Measurements from ENCODE around the gene EPHB6.

EPHB6 gene

DNA sequence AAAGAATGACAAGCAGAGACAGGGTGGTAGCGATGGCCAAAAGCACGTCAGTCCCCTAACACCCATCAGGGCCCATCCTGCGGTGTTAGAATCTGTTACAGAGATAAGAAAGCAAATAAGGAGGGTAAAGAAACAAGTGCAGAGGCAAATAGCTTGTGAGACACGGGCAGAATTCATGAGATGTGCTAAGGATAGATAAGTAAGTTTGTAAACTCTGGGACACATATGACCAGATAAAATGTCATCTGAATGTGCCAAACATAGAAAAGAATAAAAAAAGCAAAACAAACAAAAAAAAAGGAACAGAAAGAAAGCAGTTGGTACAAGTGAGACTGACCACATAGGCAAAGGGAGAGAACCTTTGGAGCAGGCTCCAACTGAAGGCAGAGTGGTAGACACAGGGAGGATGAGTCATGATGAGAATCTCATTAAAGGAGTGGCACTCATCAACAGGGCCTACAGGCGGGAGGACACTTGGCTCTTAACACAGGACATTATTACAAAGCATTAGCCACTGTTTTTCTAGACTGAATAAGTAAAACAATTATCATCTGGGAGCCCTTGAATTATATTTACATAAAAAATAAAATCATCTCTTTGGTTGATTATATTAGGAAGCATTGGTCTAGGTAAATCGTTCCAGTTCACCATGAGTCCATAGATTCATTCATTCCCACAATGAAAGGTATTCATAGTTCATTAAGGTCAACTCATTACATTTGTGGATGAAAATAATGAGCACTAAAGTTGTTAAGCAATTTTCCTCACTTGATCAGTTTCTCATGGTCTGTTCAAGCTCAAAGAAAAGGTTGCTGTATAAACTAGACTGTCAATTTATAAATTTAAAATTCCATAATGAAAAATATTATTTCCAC, 21.5 kb upstream of the EPHB6 start:
- no peak for DNase-seq

DNA sequence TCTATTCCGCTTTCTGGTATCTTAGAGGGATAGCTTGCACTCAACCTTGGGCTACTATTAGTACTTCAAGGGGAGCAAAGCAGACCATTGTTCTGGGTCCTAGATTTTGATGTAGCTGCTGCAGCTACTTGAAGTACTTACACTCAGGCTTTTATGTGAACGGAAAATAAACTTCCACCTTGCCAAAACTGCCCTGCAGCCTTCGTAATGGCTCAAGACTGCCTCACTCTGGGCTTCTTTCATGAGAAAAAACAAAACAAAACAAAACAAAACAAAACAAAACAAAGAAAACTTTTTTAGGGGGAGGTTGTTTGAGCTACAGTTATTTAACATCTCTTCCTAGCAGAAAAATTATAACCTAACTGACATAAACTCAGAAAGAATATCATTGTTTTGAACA, 19.4 kb upstream of the EPHB6 start:
- no peak for DNase-seq

DNA sequence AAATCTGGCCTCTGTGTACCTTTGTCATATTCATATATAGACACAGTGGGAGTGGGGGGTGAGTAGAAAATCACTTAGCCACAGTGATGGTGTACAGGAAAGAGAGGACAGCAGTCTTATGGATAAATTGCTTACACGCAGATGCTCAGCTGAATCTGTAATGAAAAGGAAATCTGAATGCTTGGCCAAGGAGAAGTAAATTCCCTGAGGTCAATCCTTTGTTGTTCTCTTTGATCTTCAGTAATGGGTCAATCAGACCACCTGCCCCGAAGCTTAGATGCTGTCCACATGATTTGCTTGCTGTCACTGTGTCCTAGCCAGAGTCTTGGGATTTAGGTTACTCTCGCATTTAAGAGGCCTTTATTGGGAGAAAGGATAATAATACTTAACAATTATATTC, 18.4 kb upstream of the EPHB6 start:
- DNase-seq, result no peak

DNA sequence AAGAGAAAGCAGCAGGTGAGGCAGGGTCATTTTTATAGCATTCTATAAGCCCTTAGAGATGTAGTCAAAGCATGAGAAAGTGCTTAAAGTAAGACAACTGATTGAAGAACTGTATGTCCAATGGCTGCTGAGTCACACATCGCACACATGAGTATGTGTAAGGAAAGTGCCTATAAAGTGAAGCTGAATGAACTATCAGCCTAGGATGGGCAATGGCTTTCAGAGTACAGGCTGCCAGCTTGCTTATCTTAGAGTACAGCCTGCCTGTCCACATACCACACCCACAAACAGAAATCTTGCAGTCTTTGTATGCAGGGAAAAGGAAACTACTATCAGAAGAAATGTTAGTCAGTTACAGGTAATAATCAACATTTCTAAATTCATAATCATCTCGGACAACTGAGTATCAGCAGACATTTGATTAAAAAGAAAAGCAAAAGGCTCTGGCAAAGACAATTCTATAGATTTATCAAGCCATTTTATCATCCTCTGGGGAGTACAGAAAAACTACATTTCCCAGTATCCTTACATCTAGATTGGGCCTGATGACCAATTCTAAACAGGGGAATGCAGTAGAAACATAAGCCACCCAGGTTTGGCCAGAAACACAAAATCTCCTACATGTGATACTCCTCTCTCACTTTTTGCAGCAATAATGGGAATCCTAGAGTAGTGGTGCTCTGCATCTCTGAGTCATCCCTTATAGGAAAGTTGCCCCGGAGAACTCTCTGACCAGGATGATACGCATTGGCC, 16.2 kb upstream of the EPHB6 start:
- DNase-seq, result no peak

DNA sequence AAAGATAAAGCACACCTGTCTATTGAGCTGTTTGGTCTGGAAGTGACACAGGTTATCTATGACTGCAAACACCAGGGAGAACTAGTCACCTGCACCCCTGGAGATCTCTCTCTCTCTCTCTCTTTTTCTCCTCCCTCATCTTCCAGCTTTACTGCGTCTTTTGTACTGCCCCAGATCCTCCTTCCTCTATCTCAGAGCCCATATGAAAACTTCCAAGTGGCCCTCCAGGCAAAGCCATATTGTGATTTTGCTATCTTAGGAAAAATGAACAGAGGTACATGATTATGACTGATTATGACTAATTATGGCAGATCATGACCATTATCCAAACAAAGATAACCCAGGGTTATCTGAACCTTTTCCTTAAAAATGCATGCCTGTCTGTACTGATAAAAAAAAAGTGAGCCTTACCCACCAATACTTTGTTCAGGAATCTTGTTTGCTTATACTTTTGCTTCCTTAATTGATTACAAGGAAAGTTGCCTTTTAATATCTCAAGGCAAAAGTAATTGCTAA, 12.6 kb upstream of the EPHB6 start:
- no peak for DNase-seq

DNA sequence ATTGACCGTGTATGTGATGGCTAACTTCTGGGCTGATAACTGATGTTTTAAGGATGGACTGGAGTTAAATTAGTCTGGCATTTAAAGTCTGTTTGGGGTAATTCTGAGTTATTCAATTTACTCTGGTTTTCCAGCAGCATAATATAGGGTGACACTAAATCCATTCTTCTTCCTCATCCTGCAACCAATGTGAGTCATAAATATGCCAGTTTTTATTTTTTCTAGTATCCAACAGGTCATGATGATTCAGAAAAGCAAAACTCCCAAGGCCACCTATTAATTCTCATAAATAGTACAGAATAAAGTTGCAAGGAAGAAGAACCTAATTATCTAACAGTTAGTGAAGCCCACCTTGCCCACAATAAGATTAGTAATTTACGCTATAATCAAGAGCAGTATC, 7.5 kb upstream of the EPHB6 start:
- no peak for DNase-seq

DNA sequence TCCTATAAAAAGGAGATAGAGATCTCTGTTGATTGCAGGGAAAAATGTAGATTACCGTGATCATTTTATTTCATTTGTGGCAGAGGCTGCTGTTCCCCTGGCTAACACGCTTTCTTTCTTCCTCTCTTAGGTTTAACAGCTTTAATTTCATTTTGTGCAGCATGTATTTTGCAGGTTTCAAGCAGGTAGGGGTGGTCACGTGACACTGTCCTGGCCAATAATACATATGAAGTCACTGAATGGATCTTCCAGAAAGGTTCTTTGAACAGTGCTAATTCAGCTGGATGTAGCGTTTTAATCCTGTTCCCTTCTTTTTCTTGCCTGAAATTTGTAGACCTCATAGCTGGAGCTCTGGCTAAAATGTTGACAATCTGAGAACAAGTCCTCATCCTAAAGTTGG, 3.6 kb upstream of the EPHB6 start:
- DNase-seq, result no peak

DNA sequence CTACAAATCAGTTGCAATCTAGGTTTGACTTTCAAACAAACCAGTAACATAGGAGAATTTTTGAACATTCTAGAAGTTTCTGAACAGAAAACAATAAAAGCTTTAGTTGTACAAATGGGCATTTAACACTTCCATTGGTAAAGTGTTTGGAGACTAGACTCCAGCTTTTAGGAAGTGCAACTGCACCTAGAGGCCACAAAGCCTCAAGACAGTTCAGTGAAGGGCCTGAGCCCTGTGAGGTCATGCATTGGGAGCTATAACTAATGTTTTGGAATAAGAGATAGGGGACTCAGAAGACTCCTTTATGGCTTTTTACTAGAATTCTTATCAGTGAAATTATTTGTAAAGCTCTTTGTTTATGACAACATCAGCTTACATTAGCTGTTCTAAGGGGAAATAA, 3.0 kb upstream of the EPHB6 start:
- DNase-seq, result no peak

DNA sequence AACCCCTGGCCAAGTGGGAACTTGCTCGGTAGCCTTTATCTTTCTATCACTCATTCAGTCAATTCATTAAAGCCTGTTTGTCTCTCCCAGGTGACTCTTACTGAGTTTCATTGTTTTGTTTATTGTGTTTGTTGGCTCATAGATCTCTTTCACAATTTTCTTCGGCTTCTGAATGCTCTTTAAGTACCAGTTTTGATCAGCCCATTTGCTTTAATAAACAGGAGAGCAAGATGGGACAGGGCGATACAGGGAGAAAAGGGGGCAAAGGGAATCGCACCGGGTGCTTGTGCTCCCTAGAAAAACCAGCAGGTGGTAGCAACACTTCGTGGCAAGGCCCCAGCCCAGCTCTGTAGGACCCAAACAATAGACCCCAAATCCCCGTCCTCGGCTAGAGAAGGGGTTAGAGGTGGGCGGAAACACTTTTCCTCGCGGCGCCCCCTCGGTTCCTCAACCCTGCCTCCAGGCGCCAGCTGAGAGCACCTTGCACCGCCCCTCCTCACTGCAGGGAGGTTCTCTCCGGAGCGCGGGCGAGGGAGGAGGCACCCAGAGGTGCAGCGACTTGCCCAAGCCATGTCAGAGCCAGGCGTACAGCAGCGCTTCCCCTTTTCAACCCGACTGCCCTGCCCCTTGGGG, 1.0 kb upstream of the EPHB6 start:
- DNase-seq, result peak; percentile 48

DNA sequence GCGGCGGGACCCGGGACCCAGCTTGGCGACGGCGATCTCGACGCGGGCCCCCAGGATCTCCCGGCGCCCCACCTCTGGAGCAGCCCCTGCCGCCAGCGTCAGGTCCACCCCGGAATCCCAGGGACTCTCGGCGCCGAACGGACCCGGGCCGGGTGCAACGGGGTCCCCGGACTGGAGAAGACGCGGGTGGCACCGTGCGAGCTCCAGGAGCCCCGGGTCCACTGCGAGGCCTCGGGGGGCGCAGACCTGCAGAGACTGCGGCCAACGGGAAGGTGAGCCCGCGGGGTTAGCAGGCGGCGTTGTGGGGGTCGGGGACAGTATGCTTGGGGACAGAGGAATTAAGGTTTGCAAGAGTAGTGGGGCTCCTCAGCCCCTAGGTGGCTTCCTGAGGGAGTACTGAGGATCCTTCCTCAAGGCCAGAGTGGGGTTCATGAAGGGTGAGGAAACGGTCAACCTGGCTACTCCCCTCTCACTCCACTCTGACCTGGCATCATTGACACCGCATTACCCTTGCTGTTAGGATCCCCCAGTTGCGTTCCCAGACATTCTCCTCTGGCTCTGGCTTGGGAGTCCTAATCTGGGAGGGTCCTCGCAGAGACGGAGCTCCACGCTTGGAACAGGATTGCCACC, 353 bp downstream of the EPHB6 start:
- DNase-seq, result no peak

DNA sequence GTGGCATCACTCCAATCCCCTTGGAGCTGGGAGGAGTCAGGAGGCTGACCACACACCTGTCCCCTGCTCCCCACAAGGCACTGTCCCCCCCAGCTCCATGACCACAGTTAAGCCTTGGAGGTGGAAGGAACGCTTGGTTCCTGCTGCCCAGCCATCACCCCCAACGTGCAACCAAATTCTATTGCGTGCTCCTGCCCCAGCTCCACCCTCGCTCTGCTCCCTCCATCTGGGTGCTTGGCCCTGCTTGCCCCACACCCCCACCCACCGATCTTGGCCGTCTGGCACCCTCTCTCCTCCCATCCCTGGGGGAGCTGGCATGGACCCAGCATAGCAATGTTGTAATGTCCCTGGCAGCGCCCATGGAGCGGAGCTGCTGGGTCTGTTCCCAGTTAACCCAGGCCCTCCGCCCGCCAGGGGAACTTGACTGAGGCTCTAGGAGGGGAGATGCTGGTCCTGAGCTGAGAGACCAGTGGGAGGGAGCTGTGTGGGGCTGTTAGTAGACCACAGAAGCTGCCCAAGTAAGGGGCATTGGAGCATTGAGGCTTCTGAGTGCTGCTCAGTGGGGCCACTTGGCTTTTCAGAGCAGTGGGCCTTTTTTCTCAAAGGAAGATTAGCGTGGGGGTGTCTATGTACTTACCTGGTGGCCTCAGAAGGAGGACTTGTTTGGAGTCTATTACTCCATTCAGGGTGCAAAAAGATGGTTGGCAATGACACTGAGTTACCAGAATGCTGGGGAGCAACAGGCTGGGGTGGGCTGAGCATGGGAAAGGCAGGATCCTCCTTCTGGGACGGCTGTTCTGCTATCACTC, 1.1 kb downstream of the EPHB6 start:
- DNase-seq, result no peak

DNA sequence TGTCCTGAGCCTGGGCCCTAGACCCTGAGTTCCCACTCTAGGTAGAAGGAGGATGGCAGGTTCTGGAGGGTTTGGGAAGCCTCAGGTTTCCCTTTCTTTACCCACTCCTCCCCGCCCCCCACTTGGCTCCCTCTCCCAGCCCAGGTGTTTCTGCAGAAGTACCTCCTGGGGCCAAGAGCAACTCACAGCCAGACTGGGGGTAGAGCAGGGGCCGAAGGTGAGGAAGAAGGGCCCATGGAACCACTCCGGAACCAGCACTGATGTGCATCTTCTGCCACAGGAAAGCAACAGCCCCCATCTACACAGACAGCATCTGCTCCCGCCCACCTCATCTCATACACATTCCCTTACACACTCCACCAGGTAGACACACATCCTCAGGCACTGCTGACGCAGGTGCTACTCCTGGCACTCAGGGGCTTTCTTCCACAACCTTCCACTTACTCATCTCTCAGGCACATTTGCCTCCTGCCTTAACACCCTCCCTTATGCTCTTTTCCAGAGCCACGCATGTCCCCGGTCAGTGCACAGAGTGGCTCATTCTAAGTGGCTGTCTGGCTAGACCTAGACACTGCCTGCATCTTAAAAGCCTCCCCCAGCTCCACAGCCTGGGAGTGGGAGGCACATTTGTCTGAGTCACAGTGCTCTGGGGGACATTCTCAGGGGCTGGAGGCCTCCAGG, 1.8 kb downstream of the EPHB6 start:
- no peak for DNase-seq

DNA sequence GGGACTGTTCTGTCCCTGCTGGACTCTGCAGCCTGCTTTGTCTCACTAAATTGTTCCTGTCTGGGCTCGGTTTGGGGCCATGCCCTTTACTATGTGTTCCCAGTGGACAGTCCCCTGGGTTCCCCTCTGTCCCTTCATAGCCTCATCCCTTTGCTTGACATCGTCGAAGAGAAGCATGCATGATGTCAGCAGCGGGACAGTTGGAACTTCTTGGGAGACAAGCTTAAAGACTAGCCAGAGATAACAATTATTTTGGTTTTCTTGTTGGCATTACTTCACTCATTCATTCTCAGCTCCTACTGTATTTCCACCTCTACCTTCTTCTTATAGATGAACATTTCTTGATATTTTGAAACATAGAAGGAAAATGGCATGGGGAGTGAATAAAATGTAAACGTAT, 2.7 kb downstream of the EPHB6 start:
- DNase-seq, result no peak

DNA sequence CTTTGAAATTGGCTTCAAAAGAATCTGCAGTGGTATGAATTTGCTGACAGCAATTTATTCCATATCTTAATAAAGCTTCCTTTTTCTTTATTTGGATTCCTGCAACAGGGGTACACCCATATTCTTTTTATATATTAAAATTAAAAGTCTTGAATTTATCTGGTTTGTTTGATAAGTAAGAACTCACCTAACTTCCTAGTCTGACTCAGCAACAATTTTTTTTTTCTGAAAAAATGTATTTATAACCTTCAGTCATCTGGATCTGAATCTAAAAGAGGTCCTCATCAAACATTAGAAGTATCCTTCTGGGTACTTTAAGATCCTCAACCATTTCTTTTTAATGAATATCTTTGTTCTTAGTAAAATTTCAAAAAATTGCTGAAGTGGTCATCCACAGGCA, 4.5 kb downstream of the EPHB6 start:
- no peak for DNase-seq

DNA sequence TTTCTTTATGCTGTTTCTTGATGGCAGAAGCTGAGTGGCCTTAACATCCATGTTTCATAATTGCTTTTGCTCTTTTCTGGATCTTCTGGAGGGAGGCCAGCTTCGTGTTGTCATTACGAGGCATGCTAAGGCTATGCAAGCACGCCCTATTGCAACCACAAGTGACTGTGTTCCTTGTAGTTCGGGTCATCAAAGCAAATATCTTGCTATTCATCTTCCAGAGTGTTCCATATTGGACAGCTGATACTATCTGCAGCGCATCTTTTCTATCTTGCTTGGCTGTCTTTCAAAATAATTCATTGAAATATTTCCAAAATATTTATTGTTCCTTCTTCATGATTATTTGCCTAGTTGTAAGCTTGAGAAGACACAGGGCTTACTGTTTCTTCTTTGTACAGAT, 5.0 kb downstream of the EPHB6 start:
- DNase-seq, result no peak

DNA sequence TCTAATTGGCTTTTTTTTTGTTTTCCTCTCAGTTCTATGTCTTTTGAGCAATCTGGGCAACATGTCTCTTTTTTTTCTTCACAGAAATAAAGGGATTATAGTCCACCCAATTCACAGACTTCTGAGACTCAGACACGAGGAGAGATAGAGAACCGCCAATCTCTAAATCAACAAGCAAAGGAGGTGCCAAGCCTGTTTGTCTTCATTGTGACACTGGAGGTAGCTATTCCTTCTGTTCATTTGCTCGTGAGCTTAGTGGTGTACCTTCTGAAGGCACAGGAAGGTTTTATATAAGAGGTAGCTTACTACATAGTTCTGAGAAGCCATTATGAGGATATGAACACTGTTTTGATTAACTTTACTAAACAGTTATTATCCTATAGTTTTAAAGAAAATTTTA, 6.1 kb downstream of the EPHB6 start:
- DNase-seq, result no peak

DNA sequence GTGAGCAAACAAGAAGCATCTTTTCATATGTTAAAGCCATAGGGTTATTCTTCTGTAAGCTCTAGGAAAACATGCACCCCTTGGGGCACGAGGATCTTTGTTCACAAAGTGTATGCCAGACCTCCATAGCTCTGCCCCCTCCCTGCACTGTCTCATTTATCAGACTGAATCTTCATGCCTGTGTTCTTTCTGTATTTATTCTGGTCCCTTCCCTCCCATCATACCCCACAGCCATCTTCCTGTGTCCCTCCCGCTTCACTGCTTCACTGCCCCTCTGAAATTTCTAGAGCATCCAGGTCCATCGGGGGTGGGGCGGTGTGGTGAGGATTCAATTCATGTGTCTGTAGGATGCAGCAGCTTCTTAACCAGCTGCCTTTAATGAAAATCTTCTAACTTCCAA, 7.5 kb downstream of the EPHB6 start:
- no peak for DNase-seq

DNA sequence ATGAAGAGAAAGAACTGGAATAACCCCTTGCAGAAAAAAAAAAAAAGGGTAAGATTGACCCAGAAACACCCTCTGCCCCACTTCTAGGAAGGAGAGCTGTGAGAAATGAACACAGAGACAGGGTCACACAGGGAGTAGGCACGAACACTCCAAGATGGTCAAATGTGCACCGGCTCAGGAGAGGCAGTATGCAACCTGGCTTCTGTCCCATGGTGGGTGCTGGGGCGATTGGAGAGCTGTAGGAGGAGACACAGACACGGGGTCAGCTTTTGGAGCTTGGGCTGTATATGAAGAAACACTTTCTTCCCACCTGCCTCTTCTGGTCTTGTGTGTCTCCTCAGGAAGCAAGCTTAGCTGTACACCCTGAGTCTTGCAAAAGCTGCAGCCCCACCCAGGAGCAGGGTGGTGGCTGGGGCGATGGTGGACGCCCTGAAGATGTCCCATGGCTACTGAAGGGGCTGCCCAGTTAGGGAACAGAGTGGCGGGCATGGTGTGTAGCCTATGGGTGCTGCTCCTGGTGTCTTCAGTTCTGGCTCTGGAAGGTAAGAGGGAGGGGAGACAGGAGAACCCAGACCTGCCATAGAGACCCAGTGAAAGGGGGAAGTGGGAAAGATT, 8.0 kb downstream of the EPHB6 start:
- no peak for DNase-seq

DNA sequence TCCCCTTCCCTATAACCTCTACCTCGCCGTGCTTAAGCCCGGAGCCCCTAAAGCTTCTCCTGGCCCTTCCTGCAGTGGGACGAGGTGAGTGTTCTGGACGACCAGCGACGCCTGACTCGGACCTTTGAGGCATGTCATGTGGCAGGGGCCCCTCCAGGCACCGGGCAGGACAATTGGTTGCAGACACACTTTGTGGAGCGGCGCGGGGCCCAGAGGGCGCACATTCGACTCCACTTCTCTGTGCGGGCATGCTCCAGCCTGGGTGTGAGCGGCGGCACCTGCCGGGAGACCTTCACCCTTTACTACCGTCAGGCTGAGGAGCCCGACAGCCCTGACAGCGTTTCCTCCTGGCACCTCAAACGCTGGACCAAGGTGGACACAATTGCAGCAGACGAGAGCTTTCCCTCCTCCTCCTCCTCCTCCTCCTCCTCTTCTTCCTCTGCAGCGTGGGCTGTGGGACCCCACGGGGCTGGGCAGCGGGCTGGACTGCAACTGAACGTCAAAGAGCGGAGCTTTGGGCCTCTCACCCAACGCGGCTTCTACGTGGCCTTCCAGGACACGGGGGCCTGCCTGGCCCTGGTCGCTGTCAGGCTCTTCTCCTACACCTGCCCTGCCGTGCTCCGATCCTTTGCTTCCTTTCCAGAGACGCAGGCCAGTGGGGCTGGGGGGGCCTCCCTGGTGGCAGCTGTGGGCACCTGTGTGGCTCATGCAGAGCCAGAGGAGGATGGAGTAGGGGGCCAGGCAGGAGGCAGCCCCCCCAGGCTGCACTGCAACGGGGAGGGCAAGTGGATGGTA, 9.2 kb downstream of the EPHB6 start:
- no peak for DNase-seq

DNA sequence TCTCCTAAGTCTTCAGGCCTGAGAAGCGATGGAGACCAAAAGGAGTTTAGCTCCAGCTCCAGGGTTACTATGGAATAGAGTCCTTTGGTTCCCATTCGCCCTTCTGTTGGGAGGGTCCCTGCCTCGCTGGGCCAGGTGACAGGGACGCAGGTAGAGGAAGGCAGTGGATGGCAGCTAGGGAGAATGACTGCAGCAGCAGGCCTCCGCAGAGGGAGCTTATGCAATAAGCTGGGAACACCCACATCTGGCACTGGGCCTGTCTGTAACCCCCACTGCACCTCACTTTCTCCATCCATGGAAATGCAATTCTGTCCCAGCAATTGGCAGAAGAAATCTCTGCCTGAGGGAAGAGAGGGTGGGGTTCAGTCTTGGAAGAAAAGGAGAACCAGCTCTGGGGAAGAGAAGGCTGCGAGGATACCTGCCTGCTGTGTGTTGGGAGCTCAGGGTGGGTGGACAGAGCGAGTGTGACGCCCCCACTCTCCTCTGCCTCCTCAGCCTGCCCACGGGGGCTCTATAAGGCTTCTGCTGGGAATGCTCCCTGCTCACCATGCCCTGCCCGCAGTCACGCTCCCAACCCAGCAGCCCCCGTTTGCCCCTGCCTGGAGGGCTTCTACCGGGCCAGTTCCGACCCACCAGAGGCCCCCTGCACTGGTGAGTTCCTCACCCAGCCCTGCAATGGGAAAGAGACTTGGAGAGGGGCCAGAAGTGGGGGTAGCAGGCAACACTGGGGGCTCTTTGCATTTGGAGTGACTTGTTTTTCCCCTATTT, 10.3 kb downstream of the EPHB6 start:
- no peak for DNase-seq

Data from effector CD4-positive, alpha-beta T cell (primary cell).